ENCODE results near the gene CTRB2.
"Not testable (repeated sequence)": the region's sequence is repeated elsewhere in the genome, so short reads cannot be mapped to it uniquely, and the experiment has no call there.

Gene CTRB2

DNA sequence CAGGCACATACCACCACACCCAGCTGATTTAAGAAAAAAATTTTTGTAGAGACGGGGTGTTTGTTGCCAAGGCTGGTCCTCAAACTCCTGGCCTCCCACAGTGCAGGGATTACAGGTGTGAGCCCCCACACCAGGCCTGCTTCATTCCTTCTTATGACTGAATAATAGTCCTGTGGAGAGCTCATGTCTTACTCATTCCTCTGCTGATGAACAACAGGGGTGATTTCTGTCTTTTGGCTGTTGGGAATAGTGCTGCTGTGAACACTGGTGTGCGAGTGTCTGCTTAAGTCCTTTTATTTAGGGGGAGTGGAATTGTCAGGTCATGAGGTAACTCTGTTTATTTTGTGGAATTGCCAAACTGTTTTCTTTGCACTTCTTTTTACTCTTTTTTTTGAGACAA, 9.2 kb upstream of the CTRB2 start:
- Histone ChIP-seq H3K4me1 (peaks cover 0 to 19% (median 13%) of the 10 kb centered on the region in 10 experiments; a peak in 14 of 20 replicates), H3K4me2 (no peak overlapping the region), H3K27ac (no peak overlapping the region), H3K9ac (no peak overlapping the region), H3K4me3 (no peak overlapping the region), H3K27me3 (peaks cover 0 to 66% (median 0%) of the 10 kb centered on the region in 11 experiments; a peak in 4 of 22 replicates), H4K20me1 (peaks cover 0 to 24% (median 0%) of the 10 kb centered on the region in 11 experiments; a peak in 2 of 22 replicates), H3K36me3 (no peaks in the 10 kb centered on the region), H3K9me3 (replicated peaks in 1 of 11) (no peaks in the 10 kb centered on the region)
- TF ChIP-seq Cebpa-rat (IDR thresholded peaks at IDR 0.05) = no peak

DNA sequence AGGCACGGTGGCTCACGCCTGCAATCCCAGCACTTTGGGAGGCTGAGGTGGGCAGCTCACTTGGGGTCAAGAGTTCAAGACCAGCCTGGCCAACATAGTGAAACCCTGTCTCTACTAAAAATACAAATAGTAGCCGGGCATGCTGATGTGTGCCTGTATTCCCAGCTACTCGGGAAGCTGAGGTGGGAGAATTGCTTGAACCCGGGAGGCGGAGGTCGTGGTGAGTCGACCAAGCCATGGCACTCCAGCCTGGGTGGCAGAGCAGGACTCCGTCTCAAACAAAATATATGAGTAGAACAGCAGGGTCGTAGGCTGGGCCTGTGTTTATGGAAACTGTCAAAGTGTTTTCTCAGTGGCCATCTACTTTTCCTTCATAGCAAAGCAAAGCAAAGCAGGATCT, 4.3 kb upstream of the CTRB2 start:
- H4K20me1 ChIP-seq = peaks cover 0 to 71% (median 0%) of the 10 kb centered on the region in 11 experiments; a peak in 6 of 22 replicates
- H3K4me1 ChIP-seq, H3K4me3 ChIP-seq: not testable (repeated sequence)

DNA sequence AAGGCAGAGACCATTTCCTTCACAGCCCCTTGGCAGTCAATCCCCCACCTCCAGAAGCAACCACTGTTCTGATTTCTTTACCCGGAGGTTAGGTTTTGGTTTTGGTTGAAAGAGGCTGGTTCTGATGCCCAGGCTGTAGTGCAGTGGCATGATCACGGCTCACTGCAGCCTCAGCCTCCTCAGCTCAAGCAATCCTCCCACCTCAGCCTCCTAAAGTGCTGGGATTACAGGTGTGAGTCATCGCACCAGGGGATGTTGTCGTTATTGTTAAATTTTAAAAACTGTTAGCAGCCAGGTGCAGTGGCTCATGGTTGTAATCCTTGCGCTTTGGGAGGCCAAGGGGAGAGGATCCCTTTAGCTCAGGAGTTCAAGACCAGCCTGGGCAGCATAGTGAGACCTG, 3.0 kb upstream of the CTRB2 start:
- H3K9me3 ChIP-seq (replicated peaks in 1 of 11) = no peaks in the 10 kb centered on the region
- no peak overlapping the region for H3K4me2 ChIP-seq
- no peaks in the 10 kb centered on the region for H3K36me3 ChIP-seq
- H3K9ac ChIP-seq = no peak overlapping the region
- TF ChIP-seq Cebpa-rat (IDR thresholded peaks at IDR 0.05) = no peak
- H3K4me3 ChIP-seq = no peak overlapping the region
- no peak overlapping the region for H3K27ac ChIP-seq
- peaks cover 0 to 80% (median 0%) of the 10 kb centered on the region in 11 experiments; a peak in 5 of 22 replicates for H3K27me3 ChIP-seq
- peaks cover 0 to 74% (median 0%) of the 10 kb centered on the region in 11 experiments; a peak in 6 of 22 replicates for H4K20me1 ChIP-seq
- H3K4me1 ChIP-seq = 0 out of 20 replicates have a peak, but pooled peaks cover 0 to 3% (median 0%) of the 10 kb centered on the region in 10 experiments

More for the DNA sequence above, 4.3 kb upstream of the CTRB2 start:
- H3K27me3 ChIP-seq = peaks cover 0 to 84% (median 0%) of the 10 kb centered on the region in 11 experiments; a peak in 5 of 22 replicates
- not testable (repeated sequence) for H3K9me3 ChIP-seq (replicated peaks in 1 of 11); H3K36me3 ChIP-seq; H3K9ac ChIP-seq; H3K4me2 ChIP-seq; H3K27ac ChIP-seq

DNA sequence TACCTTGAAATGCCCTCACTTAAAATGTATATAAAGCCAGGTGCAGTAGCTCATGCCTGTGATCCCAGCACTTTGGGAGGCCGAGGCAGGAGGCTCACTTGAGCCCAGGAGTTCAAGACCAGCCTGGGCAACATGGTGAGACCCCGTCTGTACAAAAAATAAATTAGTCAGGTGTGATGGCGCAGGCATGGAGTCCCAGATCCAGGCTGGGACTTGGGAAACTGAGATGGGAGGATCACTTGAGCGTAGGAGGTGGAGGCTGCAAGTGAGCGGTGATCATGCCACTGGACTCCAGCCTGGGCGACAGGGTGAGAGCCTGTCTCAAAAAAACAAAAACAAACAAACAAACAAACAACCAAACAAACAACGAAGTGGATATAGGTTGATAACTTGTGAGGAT, 2.6 kb upstream of the CTRB2 start:
- not testable (repeated sequence) for H3K4me3 ChIP-seq; H3K4me1 ChIP-seq; H3K4me2 ChIP-seq; H3K9ac ChIP-seq; H3K27ac ChIP-seq; H3K36me3 ChIP-seq; H3K9me3 ChIP-seq (replicated peaks in 1 of 11)
- Histone ChIP-seq H3K27me3 (peaks cover 0 to 80% (median 0%) of the 10 kb centered on the region in 11 experiments; a peak in 5 of 22 replicates), H4K20me1 (peaks cover 0 to 74% (median 0%) of the 10 kb centered on the region in 11 experiments; a peak in 6 of 22 replicates)

DNA sequence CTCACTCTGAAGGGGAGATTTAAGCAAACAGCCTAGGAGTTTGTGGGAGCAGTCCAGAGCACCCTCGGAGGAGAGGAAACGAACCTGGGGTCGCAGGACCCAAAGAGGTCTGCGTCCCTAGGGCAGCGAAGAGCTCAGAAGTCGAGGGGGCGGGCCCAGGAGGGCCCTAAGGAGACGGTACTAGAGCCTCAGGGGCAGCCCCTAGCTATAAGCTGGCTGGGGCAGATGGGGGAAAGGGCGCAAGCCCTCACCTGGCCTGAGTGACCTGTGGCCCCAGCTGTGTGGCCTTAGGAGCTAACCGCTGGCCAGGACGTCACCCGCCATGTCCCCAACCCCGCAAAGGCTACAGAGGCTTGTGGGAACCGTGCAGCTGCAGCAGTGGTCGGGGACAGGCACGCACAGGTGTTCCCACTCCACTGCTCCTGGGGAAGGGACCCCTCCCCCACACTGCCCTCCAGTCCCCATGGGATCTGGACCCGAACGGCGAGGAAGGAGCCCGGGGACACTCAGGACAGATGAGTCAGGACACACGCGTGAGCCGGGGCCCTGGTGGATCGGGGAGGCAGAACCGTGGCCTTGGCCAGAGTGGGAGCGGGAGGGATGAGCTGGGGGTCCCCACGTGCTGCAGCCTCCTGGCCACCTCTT, 2.0 kb upstream of the CTRB2 start:
- Histone ChIP-seq H3K9ac (no peak overlapping the region), H3K4me1 (peaks cover 0 to 9% (median 4%) of the 10 kb centered on the region in 10 experiments; a peak in 7 of 20 replicates), H3K27me3 (peaks cover 0 to 80% (median 0%) of the 10 kb centered on the region in 11 experiments; a peak in 5 of 22 replicates), H4K20me1 (peaks cover 0 to 77% (median 0%) of the 10 kb centered on the region in 11 experiments; a peak in 6 of 22 replicates), H3K9me3 (replicated peaks in 1 of 11) (no peaks in the 10 kb centered on the region), H3K36me3 (no peaks in the 10 kb centered on the region), H3K4me3 (no peak overlapping the region), H3K4me2 (no peak overlapping the region), H3K27ac (no peak overlapping the region)
- TF ChIP-seq Cebpa-rat (IDR thresholded peaks at IDR 0.05) = no peak

DNA sequence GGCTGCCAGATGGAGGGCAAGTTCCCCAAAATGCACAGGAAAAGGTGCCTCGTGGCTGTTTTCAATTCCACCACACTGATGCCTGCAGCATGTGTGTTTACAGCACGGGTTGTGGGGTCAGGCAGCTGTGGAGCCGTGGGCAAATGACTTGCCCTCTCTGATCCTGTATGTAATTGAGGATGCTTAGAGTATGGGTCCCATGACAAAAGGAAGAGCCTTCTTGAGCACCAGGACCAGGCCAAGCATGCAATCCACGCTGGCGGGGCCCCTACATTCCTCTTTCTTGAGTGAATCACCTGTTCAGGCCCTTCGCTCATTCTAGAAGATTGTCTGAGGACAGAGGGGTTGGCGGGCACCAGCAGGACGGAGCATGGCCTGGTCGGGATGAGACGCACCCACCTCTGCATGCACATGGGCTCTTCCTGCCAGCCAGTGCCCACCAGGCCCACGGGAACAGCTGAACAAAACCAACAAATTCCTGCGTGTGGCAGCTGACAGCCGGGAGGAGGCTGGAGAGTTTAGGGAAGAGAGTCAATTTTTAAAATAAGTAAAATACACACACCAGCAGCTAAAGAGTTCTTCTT, 1.4 kb upstream of the CTRB2 start:
- no peak overlapping the region for H3K27ac ChIP-seq
- no peak overlapping the region for H3K4me3 ChIP-seq
- peaks cover 0 to 76% (median 0%) of the 10 kb centered on the region in 11 experiments; a peak in 6 of 22 replicates for H4K20me1 ChIP-seq
- no peaks in the 10 kb centered on the region for H3K9me3 ChIP-seq (replicated peaks in 1 of 11)
- H3K4me2 ChIP-seq = no peak overlapping the region
- peaks cover 0 to 80% (median 0%) of the 10 kb centered on the region in 11 experiments; a peak in 5 of 22 replicates for H3K27me3 ChIP-seq
- no peak for TF ChIP-seq Cebpa-rat (IDR thresholded peaks at IDR 0.05)
- peaks cover 0 to 12% (median 4%) of the 10 kb centered on the region in 10 experiments; a peak in 7 of 20 replicates for H3K4me1 ChIP-seq
- no peak overlapping the region for H3K9ac ChIP-seq
- no peaks in the 10 kb centered on the region for H3K36me3 ChIP-seq

DNA sequence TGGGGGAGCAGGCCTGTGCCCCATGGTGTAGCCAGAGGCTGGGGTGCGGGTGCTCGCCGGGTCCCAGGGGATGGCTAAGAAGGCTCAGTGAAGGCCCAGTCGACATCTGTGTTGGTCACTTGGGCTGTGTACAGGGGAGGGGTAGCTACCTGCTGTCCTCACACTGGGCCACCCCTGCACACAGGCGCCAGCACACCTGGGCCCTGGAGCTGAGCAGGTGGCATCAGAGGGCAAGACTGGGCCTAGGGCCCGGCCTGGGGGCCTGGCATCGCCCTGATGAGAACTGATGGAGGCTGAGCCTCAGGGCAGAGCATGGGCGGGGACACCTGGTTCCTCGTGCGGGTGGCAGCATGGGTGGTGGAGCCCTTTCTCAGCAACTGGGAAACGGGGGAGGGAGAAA, 870 bp upstream of the CTRB2 start:
- Histone ChIP-seq H3K4me3 (no peak overlapping the region), H3K4me2 (no peak overlapping the region), H3K27me3 (peaks cover 0 to 81% (median 0%) of the 10 kb centered on the region in 11 experiments; a peak in 5 of 22 replicates), H3K36me3 (no peaks in the 10 kb centered on the region), H3K27ac (no peak overlapping the region), H3K4me1 (peaks cover 0 to 12% (median 4%) of the 10 kb centered on the region in 10 experiments; a peak in 7 of 20 replicates), H3K9ac (no peak overlapping the region), H3K9me3 (replicated peaks in 1 of 11) (no peaks in the 10 kb centered on the region), H4K20me1 (peaks cover 0 to 74% (median 0%) of the 10 kb centered on the region in 11 experiments; a peak in 6 of 22 replicates)
- no peak for TF ChIP-seq Cebpa-rat (IDR thresholded peaks at IDR 0.05)

DNA sequence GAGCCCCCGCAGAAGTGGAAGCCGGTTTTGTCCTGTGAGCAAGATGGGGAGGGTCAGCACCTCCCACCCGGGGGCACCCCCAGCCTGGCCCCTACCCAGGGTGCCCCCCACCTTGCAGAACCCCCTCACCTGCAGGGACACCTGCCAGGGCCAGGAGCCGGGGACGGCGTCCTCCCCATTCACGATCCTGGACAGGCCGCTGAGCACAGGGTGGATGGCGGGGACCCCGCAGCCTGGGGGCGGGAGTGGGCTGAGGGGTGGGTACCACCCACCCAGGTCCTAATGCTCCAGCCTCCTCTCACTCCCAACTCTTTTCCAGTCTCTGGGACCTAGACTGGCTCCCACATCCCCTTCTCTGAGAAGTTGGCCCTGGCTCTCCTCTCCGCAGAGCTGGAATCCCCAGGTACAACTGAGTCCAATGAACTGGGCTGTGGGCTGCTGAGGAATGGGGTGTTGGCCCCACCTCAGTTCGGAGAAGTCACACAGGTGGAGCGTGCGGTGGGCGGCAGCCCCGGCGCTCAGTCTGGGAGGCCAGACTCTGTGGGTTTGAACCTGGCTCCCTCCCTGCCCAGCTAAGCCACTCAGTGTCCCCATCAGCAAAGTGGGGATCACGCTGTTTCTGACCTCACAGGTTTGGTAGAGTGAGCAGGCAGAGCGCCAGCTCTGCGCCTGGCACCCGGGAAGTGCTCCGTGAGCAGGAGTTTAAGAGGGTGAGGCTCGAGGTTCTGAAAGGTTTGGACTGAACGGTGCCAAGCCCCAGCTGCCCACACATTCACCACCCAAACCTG, 806 bp downstream of the CTRB2 start:
- not testable (repeated sequence) for H3K4me3 ChIP-seq; H3K4me2 ChIP-seq; H3K36me3 ChIP-seq; H3K27ac ChIP-seq; H3K9me3 ChIP-seq (replicated peaks in 1 of 11); H3K9ac ChIP-seq
- peaks cover 0 to 82% (median 0%) of the 10 kb centered on the region in 11 experiments; a peak in 5 of 22 replicates for H3K27me3 ChIP-seq
- H3K4me1 ChIP-seq = peaks cover 0 to 17% (median 9%) of the 10 kb centered on the region in 10 experiments; a peak in 15 of 20 replicates
- H4K20me1 ChIP-seq = peaks cover 0 to 65% (median 0%) of the 10 kb centered on the region in 11 experiments; a peak in 7 of 22 replicates

DNA sequence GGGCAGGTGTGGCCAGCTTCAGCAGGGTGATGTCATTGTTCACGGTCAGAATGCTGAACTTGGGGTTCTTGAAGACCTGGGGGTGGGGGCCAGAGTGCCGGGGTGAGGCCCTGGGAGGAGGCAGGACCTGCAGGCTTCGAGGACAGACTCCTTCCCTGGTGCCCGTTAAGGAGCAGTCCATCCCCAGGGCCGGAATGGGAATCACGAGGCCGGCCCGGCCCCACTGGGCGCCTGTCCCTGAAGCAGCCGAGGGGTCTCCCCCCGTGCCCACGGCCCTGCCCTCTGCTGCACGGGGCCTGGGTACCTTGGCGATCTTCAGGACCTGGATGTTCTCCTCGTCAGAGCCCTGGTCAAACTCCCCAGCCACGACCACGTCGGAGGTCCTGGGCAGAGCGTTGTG, 1.5 kb downstream of the CTRB2 start:
- not testable (repeated sequence) for H3K27ac ChIP-seq; H3K9me3 ChIP-seq (replicated peaks in 1 of 11); H3K4me3 ChIP-seq; H3K4me2 ChIP-seq; H3K9ac ChIP-seq; H3K36me3 ChIP-seq
- Histone ChIP-seq H3K27me3 (peaks cover 0 to 82% (median 0%) of the 10 kb centered on the region in 11 experiments; a peak in 5 of 22 replicates), H3K4me1 (peaks cover 0 to 22% (median 14%) of the 10 kb centered on the region in 10 experiments; a peak in 16 of 20 replicates), H4K20me1 (peaks cover 0 to 65% (median 0%) of the 10 kb centered on the region in 11 experiments; a peak in 7 of 22 replicates)

DNA sequence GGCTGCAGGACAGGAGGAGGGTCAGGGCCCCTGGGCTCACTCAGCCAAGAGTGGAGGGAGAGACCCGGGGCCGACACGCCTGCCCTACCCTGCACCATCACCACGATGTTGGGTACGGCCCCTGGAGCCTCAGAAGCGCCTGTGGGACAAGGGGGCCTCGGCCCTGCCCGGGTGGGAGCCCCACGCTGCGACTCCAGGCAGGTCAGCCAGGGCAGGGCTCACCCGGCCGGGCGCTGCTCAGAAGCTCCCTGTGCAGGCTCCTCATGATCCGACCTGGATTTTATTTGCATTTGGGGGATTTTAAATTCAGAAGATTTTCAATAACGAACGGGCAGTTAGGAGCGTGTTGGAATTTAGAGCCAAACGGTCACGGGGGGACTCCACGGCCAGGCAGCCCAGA, 2.1 kb downstream of the CTRB2 start:
- not testable (repeated sequence) for H3K36me3 ChIP-seq; H3K4me2 ChIP-seq; H3K9ac ChIP-seq; H3K9me3 ChIP-seq (replicated peaks in 1 of 11); H3K4me3 ChIP-seq; H3K27ac ChIP-seq
- Histone ChIP-seq H3K4me1 (peaks cover 0 to 22% (median 14%) of the 10 kb centered on the region in 10 experiments; a peak in 16 of 20 replicates), H3K27me3 (peaks cover 0 to 82% (median 0%) of the 10 kb centered on the region in 11 experiments; a peak in 5 of 22 replicates), H4K20me1 (peaks cover 0 to 65% (median 0%) of the 10 kb centered on the region in 11 experiments; a peak in 7 of 22 replicates)

All from BLaER1 treated with 17β-estradiol and CSF1 and Interleukin-3, amounts not matched to agents 10 nM and 100 nM (cell line).